SU-DHL-6 (cell line): ENCODE measurements around the gene PXMP4.

Source experiments
- CTCF ChIP-seq: fragments of 200-600 bp; sonication (generic); IDR thresholded peaks from one replicate; pipeline ENCODE4 v1.5.1; 2017; ENCODE audit warnings: antibody characterized with exemption, mild to moderate bottlenecking, low read length, moderate library complexity; ENCODE audit not compliant: insufficient read depth, poor library complexity, severe bottlenecking
- EZH2phosphoT487 ChIP-seq: fragments of 200-600 bp; sonication (generic), shearing (Covaris generic); conservative IDR thresholded peaks from 2 replicates; pipeline ENCODE4 v1.6.1; 2018; ENCODE audit warnings: mild to moderate bottlenecking, antibody characterized with exemption, low read length, moderate library complexity, mixed read lengths

GRCh38 chr20:33676121-33676520 is 44.0 kb downstream of the PXMP4 start:
- TF ChIP-seq CTCF = no peak
- TF ChIP-seq EZH2phosphoT487 = no peak
